Loucy (cell line): Measurements from ENCODE around the gene STX10.

Experiments
- H2AFZ ChIP-seq: fragments of 200-600 bp; sonication (generic); 2 replicates; pipeline ENCODE4 v1.6.0; 2016; ENCODE audit warnings: antibody characterized with exemption, mild to moderate bottlenecking, low read length, moderate library complexity
- H3F3A ChIP-seq: fragments of 200-600 bp; 2 replicates; pipeline ENCODE4 v1.6.0; 2016; ENCODE audit warnings: antibody characterized with exemption, low read depth, mild to moderate bottlenecking
- H3K27me3 ChIP-seq: fragments of 200-600 bp; sonication (generic); 2 replicates; pipeline ENCODE4 v1.6.1; 2014; ENCODE audit warnings: low read length, mild to moderate bottlenecking; ENCODE audit not compliant: insufficient read depth, poor library complexity, severe bottlenecking
- H3K36me3 ChIP-seq: fragments of 200-600 bp; sonication (generic); 2 replicates; pipeline ENCODE4 v1.6.1; 2016; ENCODE audit warnings: low read length; ENCODE audit not compliant: insufficient read depth
- H3K4me1 ChIP-seq: fragments of 200-600 bp; sonication (generic); 2 replicates; pipeline ENCODE4 v1.5.1; 2014; ENCODE audit warnings: low read length, mild to moderate bottlenecking; ENCODE audit not compliant: insufficient read depth, poor library complexity, severe bottlenecking
- H3K4me2 ChIP-seq: fragments of 200-600 bp; sonication (generic); 2 replicates; pipeline ENCODE4 v1.6.0; 2014; ENCODE audit warnings: antibody characterized with exemption, low read length, low read depth, mild to moderate bottlenecking; ENCODE audit not compliant: poor library complexity, severe bottlenecking
- H3K4me3 ChIP-seq: fragments of 200-600 bp; sonication (generic); 2 replicates; pipeline ENCODE4 v1.5.1; 2014; ENCODE audit warnings: low read length, mild to moderate bottlenecking, mixed read lengths; ENCODE audit not compliant: poor library complexity, severe bottlenecking
- H3K79me2 ChIP-seq: fragments of 200-600 bp; sonication (generic); 2 replicates; pipeline ENCODE4 v1.6.1; 2014; ENCODE audit warnings: low read length; ENCODE audit not compliant: insufficient read depth
- H3K9ac ChIP-seq: fragments of 200-600 bp; sonication (generic); 2 replicates; pipeline ENCODE4 v1.6.0; 2014; ENCODE audit warnings: mild to moderate bottlenecking, low read depth, low read length, moderate library complexity; ENCODE audit not compliant: poor library complexity, severe bottlenecking
- H3K9me2 ChIP-seq: fragments of 200-600 bp; sonication (generic); replicated peaks from 2 replicates; pipeline ENCODE4 v1.6.1; 2016; ENCODE audit warnings: low read depth, low read length, mixed read lengths
- H3K9me3 ChIP-seq: fragments of 200-600 bp; sonication (generic); 2 replicates; pipeline ENCODE4 v1.6.1; 2014; ENCODE audit warnings: mild to moderate bottlenecking, antibody characterized with exemption, low read length, low read depth; ENCODE audit not compliant: insufficient read depth
- H4K20me1 ChIP-seq: fragments of 200-600 bp; sonication (generic); 2 replicates; pipeline ENCODE4 v1.6.0; 2014; ENCODE audit warnings: antibody characterized with exemption, low read length, mild to moderate bottlenecking; ENCODE audit not compliant: insufficient read depth, poor library complexity, severe bottlenecking
- CTCF ChIP-seq: fragments of 200-600 bp; sonication (generic); conservative IDR thresholded peaks from 2 replicates; pipeline ENCODE4 v1.5.1; 2014; ENCODE audit warnings: mild to moderate bottlenecking, antibody characterized with exemption, low read length
- EZH2phosphoT487 ChIP-seq: fragments of 200-600 bp; IDR thresholded peaks from 2 replicates; pipeline ENCODE4 v1.6.1; 2018; ENCODE audit warnings: antibody characterized with exemption, mild to moderate bottlenecking, moderate library complexity, borderline replicate concordance

STX10 gene, protein sequence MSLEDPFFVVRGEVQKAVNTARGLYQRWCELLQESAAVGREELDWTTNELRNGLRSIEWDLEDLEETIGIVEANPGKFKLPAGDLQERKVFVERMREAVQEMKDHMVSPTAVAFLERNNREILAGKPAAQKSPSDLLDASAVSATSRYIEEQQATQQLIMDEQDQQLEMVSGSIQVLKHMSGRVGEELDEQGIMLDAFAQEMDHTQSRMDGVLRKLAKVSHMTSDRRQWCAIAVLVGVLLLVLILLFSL

GRCh38 chr19:13150187-13150930, at the start of gene STX10, which contains the start of gene IER2:
STX10 (minus strand) TSS chr19:13150375; CDS start chr19:13150173, 202 bp downstream.
IER2 (plus strand) TSS chr19:13150411; CDS start chr19:13153187, 2,776 bp downstream.
- Histone ChIP-seq H3K9me3 (no peaks in the 10 kb centered on the region), H4K20me1 (peaks cover 24% of the 10 kb centered on the region), H3K4me3 (peak within 1 kb of the TSS; percentile 98), H3K79me2 (peaks cover 57% of the 10 kb centered on the region), H3K4me1 (peaks cover 13% of the 10 kb centered on the region), H3F3A (peaks cover 4% of the 10 kb centered on the region), H3K9me2 (no peaks in the 10 kb centered on the region), H3K27me3 (peaks cover 13% of the 10 kb centered on the region), H3K36me3 (0 out of 2 replicates have a peak, but pooled peaks cover 4% of the 10 kb centered on the region), H3K9ac (peak within 1 kb of the TSS; percentile 95), H2AFZ (peak within 1 kb of the TSS; percentile 88), H3K4me2 (peak within 1 kb of the TSS; percentile 85)
- peak; percentile 63 for TF ChIP-seq CTCF
- no peak for TF ChIP-seq EZH2phosphoT487

DNA sequence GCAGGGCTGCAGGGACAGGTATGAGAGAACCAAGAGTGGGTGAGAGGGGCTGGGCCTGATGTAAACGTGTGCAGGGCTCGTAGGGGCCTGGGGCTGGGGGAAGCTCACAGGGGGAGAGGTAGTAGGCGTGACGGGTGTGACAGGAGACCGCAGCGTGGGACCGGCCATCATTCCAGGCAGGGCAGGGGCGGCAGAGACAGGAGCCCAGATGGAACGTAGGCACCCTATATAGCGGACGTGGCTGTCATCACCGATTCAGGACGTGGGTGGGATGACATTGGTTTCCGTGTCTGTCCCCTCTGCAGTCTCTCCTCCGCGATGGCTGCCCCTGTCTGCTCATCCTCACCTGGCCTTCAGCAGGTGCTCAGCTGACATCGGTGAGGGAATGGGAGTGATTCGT, 48.5 kb upstream of the STX10 start:
- Histone ChIP-seq H3K9me3 (no peaks in the 10 kb centered on the region), H3K36me3 (no peaks in the 10 kb centered on the region), H4K20me1 (no peaks in the 10 kb centered on the region), H3K9me2 (no peaks in the 10 kb centered on the region), H3K4me3 (no peak overlapping the region), H3K4me2 (no peak overlapping the region), H3K79me2 (no peaks in the 10 kb centered on the region), H3K9ac (no peak overlapping the region), H3K27me3 (no peaks in the 10 kb centered on the region), H3F3A (no peaks in the 10 kb centered on the region), H3K4me1 (no peaks in the 10 kb centered on the region), H2AFZ (no peak overlapping the region)
- no peak for TF ChIP-seq CTCF
- TF ChIP-seq EZH2phosphoT487, result no peak

DNA sequence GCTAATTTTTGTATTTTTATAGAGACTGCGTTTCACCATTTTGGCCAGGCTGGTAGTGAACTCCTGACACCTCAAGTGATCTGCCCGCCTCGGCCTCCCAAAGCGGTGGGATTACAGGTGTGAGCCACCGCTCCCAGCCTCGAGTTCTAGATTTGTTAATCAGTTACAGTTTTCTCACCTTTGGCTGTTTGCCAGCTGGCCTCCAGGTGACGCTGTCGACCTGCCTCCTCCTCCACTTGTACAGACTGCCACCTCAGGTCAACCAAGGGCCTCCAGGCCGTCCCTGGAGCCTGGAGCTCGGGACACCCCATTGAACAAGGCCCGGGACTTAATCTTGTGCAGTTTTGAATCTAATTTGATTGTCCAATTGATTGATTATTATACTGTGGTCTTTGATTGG, 45.5 kb upstream of the STX10 start:
- H3K4me1 ChIP-seq, result no peaks in the 10 kb centered on the region
- H3K4me2 ChIP-seq, result no peak overlapping the region
- H3K9me3 ChIP-seq, result no peaks in the 10 kb centered on the region
- no peak overlapping the region for H3K4me3 ChIP-seq
- H3F3A ChIP-seq, result no peaks in the 10 kb centered on the region
- H3K27me3 ChIP-seq, result no peaks in the 10 kb centered on the region
- no peaks in the 10 kb centered on the region for H3K79me2 ChIP-seq
- no peak overlapping the region for H3K9ac ChIP-seq
- TF ChIP-seq EZH2phosphoT487 (no peak), CTCF (peak; percentile 65)
- H3K9me2 ChIP-seq, result no peaks in the 10 kb centered on the region
- H2AFZ ChIP-seq, result no peak overlapping the region
- no peaks in the 10 kb centered on the region for H4K20me1 ChIP-seq
- H3K36me3 ChIP-seq, result no peaks in the 10 kb centered on the region
